GM06990 (cell line): Measurements from ENCODE around the gene SHTN1.

ENCODE experiments used
- DNase-seq: peaks from one replicate; pipeline ENCODE4 v3.0.0-alpha.2; 2011; ENCODE audit not compliant: insufficient read length; ENCODE audit errors: extremely low read depth
- H3K27me3 ChIP-seq: replicated peaks from 2 replicates; pipeline ENCODE4 v1.6.0; 2011; ENCODE audit warnings: low read length; ENCODE audit not compliant: control insufficient read depth, insufficient read depth
- H3K36me3 ChIP-seq: 2 replicates; pipeline ENCODE4 v1.5.1; 2011; ENCODE audit warnings: low read length; ENCODE audit not compliant: control insufficient read depth, insufficient read depth
- H3K4me3 ChIP-seq: replicated peaks from 2 replicates; pipeline ENCODE4 v1.5.1; 2011; ENCODE audit warnings: low read depth, mild to moderate bottlenecking, control low read depth, low read length
- TF ChIP-seq, protein P1 (sequence below): IDR thresholded peaks from 2 replicates; pipeline ENCODE4 v1.5.1; 2011; ENCODE audit warnings: low read length, control low read depth, mild to moderate bottlenecking, inconsistent platforms; ENCODE audit not compliant: insufficient read depth, poor library complexity, severe bottlenecking

SHTN1 gene

GRCh38 chr10:116850058-116850611 is 154.9 kb downstream of the SHTN1 start:
- TF ChIP-seq, protein P1, sequence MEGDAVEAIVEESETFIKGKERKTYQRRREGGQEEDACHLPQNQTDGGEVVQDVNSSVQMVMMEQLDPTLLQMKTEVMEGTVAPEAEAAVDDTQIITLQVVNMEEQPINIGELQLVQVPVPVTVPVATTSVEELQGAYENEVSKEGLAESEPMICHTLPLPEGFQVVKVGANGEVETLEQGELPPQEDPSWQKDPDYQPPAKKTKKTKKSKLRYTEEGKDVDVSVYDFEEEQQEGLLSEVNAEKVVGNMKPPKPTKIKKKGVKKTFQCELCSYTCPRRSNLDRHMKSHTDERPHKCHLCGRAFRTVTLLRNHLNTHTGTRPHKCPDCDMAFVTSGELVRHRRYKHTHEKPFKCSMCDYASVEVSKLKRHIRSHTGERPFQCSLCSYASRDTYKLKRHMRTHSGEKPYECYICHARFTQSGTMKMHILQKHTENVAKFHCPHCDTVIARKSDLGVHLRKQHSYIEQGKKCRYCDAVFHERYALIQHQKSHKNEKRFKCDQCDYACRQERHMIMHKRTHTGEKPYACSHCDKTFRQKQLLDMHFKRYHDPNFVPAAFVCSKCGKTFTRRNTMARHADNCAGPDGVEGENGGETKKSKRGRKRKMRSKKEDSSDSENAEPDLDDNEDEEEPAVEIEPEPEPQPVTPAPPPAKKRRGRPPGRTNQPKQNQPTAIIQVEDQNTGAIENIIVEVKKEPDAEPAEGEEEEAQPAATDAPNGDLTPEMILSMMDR = no peak
- Histone ChIP-seq H3K27me3 (no peaks in the 10 kb centered on the region), H3K4me3 (peak overlapping the region; percentile 78), H3K36me3 (no peaks in the 10 kb centered on the region)
- DNase-seq = no peak

- H3K27me3 ChIP-seq = no peaks in the 10 kb centered on the region
- peak within 1 kb of the TSS; percentile 78 for H3K4me3 ChIP-seq
- TF ChIP-seq, protein P1 = no peak
- DNase-seq = peak; percentile 80
- no peaks in the 10 kb centered on the region for H3K36me3 ChIP-seq
Observed at GRCh38 chr10:116849248-116850057, 155.5 kb downstream of the SHTN1 start, which contains the start of gene ENO4. TSS of gene ENO4 (plus strand) at chr10:116849499. CDS start at chr10:116849567, 68 bp downstream.

DNA sequence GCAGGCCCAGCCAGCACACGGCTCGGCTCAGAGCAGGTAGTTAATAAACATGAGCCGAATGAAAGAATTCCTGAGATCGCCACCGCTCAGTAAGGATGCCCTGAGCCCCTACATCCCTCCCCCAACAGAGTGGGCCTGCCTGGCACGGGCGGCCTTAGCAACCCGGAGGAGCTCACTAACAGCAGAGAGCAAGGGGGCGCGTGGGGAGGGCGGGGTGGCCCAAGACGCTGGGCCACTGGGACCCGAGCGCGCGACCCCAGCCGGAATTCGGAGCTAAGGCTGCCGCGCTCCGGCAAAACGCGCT is 156.1 kb downstream of the SHTN1 start:
- Histone ChIP-seq H3K27me3 (no peaks in the 10 kb centered on the region), H3K36me3 (no peaks in the 10 kb centered on the region), H3K4me3 (peak overlapping the region; percentile 78)
- peak; percentile 22 for DNase-seq
- TF ChIP-seq, protein P1 = no peak

DNA sequence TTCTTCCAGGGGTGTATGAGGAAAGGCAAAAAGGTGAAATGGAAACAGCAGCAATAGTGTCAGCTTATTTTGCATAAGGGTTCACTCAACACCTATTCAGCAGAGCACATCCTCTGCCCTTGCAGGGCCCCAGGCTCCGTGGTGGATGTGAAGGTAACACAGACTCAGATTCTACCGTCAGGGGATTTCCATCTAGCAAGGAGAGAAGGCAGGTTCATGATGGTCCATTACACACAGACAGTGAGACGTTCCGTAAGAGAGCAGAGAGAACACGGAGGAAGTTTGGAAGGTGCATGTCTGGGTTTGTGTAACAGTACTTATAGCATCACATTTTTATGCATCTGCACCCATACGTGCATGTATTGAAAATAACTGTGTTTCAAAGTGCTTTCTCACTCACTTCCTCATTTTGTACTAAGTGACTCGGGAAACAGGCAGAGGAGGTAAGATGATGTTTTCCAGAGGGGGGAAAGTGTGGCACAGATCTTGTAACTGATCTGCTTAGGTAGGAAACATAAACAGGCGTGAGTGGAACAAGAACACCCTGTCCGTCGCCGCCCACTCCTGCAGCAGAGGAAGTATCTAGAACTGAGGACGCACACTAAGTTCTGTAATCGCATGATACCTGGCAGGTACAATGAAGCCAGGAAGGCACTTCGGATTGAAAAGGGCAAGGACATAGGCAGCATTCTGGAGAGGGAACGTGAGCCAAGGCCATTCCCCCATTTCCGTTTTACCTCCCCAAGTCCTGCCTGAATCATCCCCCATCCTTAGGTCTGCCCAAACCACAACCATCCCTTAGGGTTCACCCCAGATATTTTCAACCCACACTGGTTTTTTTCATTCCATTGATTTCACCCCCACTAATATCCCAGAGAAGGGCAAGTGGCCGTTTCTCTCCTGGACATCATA is 156.7 kb downstream of the SHTN1 start:
- no peaks in the 10 kb centered on the region for H3K36me3 ChIP-seq
- H3K4me3 ChIP-seq = peak overlapping the region; percentile 78
- peak; percentile 62 for DNase-seq

GRCh38 chr10:116845823-116846222 is 159.2 kb downstream of the SHTN1 start:
- no peak for DNase-seq
- TF ChIP-seq, protein P1 = no peak
- no peak overlapping the region for H3K4me3 ChIP-seq

More for the DNA sequence above, 156.7 kb downstream of the SHTN1 start:
- no peaks in the 10 kb centered on the region for H3K27me3 ChIP-seq
- TF ChIP-seq, protein P1 = no peak

More at GRCh38 chr10:116845823-116846222, 159.2 kb downstream of the SHTN1 start:
- Histone ChIP-seq H3K27me3 (no peaks in the 10 kb centered on the region), H3K36me3 (no peaks in the 10 kb centered on the region)
